PC-3 (cell line): ENCODE data around the gene FUBP3.

Experiments used
- CTCF ChIP-seq: fragments of 300-600 bp; sonication (generic); conservative IDR thresholded peaks from 2 replicates; pipeline ENCODE4 v1.5.1; 2017; ENCODE audit warnings: antibody characterized with exemption, low read depth, mild to moderate bottlenecking, low read length
- EZH2 ChIP-seq: fragments of 300-600 bp; sonication (generic); IDR thresholded peaks from one replicate; pipeline ENCODE4 v1.6.1; 2017; ENCODE audit warnings: antibody characterized with exemption, mild to moderate bottlenecking, low read length; ENCODE audit not compliant: unreplicated experiment

DNA sequence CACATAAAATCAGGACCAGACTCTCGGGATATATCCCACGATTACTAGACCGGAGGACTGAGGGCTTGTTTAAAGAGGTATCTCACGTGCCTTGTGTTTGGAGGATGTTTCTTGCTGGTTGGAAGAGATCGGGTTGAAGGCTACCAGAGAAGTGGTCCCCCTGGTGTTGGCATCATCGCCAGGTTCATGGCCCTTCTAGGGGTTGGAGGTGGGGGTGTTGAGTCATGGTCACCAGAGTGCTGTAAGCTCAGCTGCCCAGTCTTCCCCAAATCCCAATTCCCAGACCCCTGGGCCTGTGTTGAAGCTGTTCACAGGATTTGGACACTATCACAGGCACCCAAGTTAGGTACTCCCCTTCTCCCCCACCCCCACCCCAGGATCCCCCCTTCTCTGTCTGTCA lies 55.9 kb downstream of the FUBP3 start:
- no peak for TF ChIP-seq CTCF
- TF ChIP-seq EZH2, result no peak
